Stimulated activated CD8-positive, alpha-beta memory T cell treated with anti-CD3 and anti-CD28 coated beads, Interleukin-7, amount 100 ng/mL, for 48 hours (primary cell): ENCODE data around the gene PKN2.

Source experiments
- DNase-seq, 2 donors: peaks; one replicate each; pipeline ENCODE4 v3.0.0-alpha.2; 2020; ENCODE audit warnings: low read depth in 1 of 2; ENCODE audit errors: extremely low read depth in 1 of 2

Gene PKN2

DNA sequence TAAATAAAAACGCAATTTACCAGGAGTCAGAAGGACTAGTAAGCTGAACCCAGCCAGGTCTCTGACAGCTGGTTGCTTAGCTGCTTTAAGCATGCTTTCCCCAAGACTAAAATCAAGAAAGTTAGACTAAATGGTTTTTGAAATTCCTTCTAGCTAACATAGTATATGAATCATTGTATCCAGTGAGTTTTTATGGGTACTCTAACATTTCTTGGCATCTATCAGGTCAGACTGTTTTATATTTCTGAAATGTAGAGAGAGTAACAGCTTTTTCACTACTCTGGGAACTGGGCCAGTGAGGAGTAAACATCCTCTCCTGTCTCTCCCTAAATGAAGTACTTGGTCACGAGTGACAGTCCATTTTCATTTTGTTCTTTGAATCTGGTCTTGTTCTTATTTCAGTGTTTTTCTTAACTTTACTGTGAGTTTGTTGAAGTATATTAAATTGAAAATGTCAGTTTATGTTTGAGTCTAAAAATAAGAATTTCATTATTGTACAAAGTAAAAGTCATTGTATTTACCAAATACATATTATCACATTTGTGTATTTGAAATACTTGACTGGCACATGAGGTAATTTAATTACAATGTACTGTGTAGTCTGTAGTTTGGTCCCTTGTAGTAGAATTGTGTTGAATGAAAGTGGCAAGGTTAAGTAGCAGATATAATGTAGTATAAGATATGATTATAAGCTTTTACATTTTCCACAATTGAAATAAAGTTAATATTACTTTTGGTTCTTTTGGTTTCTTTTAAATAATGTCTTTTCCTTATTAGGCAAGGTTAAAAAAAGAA lies 47.6 kb downstream of the PKN2 start:
- no peak for DNase-seq

DNA sequence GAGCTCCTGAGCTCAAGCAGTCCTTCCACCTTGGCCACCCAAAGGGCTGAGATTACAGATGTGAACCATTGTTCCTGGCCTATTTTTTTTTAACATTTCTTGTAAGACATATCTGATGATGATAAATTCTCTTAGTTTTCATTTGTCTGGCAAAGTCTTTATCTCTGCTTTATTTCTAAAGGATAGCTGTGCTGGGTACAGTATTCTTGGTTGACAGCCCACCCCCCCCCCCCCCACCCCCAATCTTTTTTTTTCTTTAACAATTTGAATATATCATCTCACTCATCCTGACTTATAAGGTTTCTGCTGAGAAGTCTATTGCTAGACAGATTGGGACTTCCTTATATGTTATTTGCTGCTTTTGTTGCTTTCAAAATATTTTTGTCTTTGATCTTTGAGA lies 51.3 kb downstream of the PKN2 start:
- no peak for DNase-seq

DNA sequence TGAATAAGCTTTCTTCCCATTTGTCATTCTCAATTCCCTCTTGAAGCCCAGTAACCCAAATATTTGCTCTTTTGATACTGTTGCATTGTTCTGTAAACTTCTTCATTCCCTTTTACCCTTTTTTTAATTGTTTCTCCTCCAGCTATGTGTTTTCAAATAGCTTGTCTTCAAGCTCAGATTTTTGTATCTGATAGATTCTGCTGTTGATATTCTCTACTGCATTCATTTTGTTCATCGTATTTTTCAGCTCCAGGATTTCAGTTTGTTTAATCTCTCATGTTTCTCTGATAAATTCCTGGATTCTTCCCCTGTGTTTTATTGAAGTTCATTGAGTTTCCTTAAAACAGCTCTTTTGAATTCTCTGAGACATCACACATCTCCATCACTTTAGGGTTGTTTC lies 51.8 kb downstream of the PKN2 start:
- DNase-seq = no peak

DNA sequence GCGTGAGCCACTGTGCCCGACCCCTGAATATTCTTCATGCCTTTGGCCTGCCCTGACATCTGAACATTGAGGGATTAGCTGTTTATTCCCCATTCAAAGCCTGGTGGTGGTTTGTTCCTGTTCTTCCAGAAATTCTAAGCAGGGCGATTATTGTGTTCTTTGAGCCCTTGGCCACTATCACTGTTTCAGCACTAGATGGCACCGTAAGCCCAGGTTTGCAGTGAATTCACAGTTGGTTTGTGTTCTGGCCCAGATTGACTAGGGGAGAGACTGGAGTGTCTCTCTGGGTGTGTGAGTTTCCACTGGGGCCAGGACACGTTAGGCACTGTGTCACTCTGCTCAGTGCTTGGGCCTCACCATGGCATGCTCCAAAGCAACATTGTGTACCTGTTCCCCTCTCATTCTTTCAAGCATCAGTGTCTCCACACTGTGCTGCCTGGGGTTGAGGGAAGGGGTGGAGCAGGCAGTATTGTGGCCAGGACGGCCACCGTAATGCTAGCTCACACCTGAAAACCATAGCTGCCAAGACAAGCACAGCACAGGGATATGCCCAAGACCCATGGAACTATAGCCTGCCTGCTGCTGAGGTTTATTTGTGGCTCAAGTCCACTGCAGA lies 52.7 kb downstream of the PKN2 start:
- no peak for DNase-seq

DNA sequence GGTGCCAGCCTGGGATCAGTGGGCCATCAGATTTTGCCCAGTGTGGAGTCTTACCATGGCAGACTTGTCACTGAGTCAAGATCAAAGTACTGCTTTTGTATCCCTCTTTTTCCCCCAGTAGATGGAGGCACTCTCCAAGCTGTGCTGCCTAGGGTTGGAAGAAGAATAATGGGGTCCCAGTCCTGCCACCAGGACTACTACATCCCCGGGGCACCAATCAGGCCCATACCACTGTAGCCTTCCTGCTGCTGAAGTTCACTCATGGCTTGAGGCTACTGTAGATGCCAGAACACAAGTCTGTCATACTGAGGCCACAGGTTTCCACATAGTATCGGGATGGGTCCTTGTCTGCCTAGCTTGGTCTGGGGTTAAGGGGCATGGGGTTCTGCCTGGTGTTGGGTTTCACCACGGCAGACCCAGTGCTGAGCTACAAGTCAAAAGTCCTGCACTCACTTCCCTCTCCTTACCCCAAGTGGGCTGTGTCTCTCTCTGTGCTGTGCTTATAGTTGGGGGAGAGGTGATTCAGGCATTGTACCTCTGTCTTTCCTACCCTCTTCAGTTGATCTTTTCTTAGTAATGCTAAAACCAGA lies 53.4 kb downstream of the PKN2 start:
- no peak for DNase-seq

DNA sequence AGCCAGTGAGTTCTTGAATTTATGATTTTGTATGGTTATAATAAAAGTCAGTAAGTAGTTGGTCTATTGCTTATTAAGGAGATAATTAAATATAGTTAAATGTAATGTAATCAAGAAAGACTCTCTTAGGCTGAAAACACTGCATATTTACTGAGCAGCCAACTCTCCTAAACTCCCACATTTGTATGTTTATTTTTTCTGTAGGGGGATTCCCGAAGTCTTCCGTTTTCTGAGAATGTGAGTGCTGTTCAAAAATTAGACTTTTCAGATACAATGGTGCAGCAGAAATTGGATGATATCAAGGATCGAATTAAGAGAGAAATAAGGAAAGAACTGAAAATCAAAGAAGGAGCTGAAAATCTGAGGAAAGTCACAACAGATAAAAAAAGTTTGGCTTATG lies 56.7 kb downstream of the PKN2 start:
- no peak for DNase-seq

DNA sequence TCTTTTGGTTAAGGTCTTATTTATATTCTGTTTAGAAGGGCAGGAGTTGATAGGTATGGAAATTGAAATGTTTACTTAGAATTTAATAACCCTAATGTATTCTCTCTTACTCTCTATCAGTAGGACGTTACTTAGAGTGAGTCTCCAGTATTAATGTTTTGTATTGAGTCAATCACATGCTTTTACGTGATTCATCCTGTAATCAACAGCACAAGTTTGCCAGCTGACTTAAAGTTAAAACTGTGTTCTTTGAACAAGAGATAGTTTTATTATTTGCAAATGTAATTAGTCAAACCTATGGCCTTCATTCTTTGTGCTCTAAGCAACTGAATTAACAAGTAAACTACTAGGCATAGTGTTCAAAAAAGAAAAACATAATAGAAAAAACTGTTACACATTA lies 57.3 kb downstream of the PKN2 start:
- DNase-seq = no peak

DNA sequence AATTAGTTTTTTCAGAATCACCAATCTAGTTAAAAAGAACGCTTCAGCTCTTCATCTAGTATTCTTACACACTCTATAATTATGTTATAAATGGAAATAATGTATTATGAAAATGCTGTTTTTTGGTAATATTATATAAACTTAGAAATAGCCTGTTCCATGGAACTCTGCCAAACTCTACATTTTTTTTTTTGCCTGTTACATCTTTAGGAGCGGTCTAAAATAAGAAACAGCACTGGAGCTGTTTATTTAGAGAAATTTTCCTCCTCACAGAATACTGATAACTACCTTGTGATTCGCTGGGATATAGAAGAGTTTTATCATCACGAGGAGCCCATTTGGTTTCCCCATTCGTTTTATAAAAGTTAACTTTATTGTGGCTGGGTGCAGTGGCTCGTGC lies 58.5 kb downstream of the PKN2 start:
- DNase-seq = no peak

DNA sequence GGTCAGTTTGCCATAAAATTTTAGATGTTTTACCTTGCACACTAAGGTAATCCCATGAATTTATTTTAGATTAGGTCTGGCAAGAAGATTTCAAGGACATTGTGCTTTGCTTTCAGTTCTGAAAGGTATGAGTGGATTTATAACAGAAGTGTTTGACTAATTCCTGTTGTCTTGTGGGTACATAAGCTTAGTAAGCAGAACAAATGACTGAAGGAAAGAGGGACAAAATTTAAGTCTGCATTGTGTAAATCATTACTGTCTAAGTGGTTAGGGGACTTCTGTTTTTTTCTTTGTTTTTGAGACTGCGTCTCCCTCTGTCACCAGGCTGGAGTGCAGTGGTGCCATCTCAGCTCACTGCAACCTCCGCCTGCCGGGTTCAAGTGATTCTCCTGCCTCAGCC lies 60.1 kb downstream of the PKN2 start:
- DNase-seq = no peak

DNA sequence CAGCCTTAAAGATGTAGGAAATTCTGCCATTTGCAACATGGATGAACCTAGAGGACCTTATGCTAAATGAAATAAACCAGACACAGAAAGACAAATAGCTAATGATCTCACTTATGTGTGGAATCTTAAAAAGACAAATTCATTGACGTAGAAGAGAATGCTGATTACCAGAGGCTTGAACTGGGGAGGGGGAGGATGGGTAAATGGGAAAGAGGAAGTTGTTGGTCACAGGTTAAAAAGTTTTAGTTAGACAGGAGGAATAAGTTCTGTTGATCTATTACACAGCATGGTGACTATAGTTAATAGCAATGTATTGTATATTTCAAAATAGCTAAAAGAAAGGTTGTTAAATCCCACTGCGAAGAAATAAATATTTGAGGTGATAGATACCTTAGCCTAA lies 62.8 kb downstream of the PKN2 start:
- DNase-seq = no peak

DNA sequence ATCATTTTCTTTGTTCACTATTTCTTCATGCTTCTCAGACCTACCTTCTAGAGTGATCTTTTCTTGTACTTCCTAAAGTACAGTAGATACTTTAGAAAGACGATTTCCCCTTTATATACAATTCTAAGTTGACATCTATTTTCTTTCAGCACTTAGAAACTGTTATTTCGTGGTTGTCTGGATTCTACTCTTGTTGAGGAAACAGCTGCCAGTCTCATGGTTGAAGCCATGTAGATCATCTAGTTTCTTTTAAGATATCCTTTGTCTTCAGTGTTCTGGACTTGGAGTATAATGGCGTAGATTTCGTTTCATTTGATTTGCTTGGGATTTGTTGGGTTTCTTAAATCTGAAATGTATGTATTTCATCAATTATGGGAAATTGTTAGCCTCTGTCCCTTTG lies 67.6 kb downstream of the PKN2 start:
- no peak for DNase-seq

DNA sequence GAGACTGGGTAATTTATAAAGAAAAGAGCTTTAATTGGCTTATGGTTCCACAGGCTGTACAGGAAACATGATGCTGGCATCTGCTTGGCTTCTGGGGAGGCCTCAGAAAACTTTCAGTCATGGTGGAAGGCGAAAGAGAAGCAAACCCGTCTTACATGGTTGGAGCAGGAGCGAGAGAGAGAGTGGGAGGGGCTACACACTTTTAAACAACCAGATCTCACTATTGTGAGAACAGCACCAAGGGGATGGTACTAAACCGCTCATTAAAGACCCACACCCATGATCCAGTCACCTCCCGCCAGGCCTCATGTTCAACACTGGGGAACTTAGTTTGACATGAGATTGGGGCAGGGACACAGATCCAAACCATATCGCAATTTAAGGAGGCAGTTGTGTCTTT lies 69.4 kb downstream of the PKN2 start:
- no peak for DNase-seq

DNA sequence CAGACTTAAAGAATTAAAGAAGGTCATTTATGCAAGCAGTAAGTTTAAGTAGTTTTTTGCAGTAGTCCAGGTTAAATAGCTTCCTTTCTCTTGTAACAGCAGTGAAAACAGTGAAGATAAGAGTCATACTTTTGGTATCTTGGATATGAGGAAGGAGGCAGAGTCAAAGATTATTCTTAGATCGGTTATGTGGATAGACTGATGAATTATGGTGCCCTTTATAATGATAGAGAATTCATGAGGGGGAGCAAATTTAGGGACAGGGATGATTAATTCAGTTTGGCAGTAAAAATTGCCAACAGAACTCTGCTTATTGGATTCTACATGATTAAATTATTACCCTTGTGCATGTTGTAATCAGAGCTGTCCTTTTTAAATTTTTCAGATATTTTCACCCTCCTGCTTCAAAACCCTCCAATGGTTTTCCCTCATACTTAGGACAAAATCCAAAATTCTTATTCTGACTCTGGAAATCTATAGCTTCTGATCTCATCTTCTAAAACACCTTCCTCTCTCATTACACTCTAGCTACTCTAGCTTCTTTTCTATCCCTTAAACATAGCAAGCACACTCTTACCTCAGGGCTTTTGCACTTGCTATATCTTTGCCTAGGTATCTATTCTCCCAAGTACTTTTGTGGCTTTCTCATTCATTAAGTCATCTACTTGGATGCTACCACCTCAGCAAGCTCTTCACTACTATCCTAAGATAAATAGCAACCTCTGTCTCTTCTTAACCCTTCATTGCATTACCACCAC lies 79.8 kb downstream of the PKN2 start:
- DNase-seq = no peak

DNA sequence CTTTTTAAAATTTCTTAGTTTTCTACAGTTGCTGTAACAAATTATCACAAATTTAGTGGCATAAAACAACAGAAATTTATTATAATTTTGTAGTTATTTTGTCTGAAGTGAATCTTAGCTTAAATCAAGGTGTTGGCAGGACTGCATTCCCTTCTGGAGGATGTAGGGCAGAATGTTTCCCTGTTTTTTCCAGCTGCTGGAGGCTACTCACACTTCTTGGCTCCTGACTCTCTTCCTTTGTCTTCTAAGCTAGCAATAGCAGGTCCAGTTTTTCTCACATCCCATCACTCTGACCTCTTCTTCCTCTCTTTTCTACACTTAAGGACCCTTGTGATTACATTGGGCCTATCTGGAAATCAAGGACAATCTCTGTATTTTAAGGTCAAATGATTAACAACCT lies 84.1 kb downstream of the PKN2 start:
- no peak for DNase-seq

DNA sequence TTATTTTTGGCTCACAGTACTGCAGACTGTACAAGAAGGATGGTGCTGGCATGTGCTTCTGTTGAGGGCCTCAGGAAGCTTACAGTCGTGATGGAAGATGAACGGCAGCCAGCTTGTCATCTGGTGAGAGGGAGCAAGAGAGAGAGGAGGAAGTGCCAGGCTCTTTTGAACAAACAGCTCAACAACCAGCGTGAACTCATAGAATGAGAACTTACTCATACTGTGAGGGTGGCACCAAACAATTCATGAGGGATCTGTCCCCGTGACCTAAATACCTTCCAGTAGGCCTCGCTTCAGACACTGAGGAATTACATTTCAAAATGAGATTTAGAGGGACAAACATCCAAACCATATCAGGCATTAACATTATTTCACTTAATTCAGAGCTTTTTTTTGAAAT lies 84.7 kb downstream of the PKN2 start:
- no peak for DNase-seq

DNA sequence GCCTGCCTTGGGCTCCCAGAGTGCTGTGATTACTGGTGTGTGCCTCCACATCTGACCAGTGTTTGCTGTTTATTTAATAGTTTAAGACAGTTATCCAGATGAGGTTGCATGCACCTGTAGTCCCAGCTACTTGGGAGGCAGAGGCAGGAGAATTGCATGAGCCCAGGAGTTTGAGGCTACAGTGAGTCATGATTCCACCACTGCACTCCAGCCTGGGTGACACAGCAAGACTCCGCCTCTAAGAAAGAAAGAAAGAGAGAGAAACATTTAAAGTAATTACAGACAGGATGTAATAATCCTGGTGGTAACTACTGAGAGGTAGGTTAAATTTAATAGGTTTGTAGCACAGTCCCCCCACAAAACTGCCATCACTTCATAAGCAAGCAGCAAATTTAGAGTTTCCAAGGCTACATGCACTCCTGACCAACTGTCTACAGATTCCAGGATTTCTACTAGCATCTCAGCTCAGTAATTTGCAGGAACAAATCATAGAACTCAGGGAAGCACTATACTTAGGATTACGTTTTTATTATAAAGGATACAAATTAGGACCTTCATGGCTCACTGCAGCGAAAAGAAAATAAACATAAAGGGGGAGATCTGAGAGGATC lies 89.6 kb downstream of the PKN2 start:
- DNase-seq = peak in 1 of 2 donors; percentile 11

DNA sequence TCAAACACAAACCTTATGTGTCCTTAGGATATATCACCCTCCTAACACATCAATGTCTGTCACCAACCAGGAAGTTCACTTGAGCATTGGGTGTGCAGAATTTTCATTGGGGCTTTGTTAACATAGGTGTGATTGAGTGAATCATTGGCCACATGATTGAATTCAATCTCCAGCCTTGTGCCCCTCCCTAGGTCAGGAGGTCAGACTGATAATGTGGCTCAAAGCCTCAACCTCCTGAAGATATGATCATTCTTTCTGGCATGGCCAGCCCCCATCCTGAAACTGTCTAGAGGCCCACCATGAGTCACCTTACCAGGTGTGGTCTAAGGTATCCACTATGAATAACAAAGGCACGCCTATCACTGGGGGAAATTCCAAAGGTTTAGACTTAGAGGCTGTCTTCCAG lies 90.1 kb downstream of the PKN2 start:
- DNase-seq = peak in 1 of 2 donors; percentile 59

DNA sequence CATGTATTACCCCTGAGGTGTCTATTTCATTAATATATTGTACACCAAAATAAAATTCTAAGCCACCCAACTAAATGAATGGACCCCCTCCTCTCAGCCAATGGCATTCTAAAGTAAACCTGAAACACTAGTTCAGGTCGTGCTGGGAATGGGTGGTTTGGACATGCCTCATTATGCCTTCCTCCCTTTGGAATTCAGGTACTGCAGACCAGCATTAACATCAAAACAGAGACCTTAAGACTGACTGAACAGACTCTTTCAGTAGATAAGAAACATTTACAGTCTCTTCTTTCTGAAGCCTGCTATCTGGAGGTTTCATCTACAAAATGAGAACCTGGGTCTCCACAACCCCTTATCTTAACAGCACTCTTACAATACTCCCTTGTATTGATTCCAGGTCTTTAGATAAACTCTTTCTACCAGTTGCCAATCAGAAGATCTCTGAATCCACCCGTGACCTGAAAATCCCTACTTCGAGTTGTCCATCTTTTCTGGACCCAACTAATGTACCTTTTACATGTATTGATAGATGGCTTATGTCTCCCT lies 93.6 kb downstream of the PKN2 start:
- DNase-seq = no peak

DNA sequence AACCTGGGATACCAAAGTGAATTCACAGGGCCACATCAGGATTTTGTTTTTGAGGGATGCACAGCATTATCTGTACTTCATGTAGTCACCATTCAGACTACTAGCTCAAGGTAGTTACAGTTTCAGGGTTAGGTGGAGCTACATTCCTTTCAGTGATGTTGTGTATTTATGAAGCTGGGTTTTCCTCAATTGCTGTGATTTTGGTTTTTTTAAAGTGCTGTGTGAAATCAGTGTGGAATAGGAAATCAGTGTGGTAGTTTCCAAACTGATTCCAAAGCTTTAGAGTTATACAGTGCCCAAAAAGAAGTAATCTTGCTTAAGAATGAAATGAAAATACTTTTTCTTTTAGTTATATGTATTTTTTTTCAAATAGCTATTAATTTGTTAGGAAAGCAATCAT lies 95.8 kb downstream of the PKN2 start:
- no peak for DNase-seq

DNA sequence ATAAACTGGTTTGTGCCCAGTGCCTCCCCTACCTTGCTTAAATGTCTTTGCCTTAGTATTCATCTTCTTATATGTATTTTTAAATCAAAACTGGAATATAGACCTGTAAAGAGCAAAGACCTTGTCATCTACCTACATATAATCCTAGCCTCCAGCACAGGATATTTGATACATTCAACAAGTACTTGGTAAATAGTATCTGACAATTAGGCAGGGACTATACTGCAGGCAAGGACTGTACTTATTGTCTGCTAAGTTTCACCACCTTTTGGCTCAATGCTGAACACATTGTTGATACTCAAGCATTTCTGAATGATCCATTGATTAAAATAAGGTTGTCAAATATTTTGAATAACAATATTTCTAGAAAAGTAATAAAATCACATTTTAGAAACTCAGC lies 96.4 kb downstream of the PKN2 start:
- no peak for DNase-seq

DNA sequence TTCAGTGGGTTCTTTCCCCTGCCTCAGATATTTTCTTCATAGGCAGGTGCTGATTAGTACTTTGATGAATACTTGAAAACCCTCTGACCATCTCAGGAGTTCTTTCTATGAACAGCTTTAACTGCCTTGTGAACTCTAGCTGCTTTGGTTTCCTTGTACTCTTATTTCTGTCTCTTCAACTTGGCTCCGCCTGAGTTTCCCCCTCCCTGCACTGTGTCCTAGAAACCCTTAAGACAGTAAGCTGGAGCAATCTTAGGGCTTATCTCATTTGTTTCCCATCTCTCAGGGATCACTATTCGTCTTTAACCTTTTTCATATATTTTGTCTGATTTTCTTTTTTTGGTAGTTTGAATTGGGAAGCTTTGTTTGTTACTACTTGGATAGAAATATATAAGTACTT lies 99.1 kb downstream of the PKN2 start:
- DNase-seq = no peak
